K562 (cell line): ENCODE results near the gene MTMR12. TPM values are rescaled to one million over a fixed set of nuclear protein-coding genes. Genes with fewer than 3 reads are reported as not detected.

Experiments used
- ATAC-seq: fragments of 200-7000 bp; cut with Tn5 transposase; 3 replicates; pipeline ENCODE4 v1.9.1; 2020; ENCODE audit warnings: moderate library complexity
- BruUV-seq: library from RNA; stranded (reverse); fragments of 400-500 nt; replicated peaks from 2 replicates; lab custom pipeline; 2021; lab: Mats Ljungman, UMichigan
- CTCF ChIA-PET: fragments of 300-600 bp; formaldehyde crosslinking; extraction: SDS; loops from one replicate; lab custom pipeline; 2021; ENCODE audit warnings: low intra/inter-chr PET ratio; lab: Yijun Ruan, JAX
- POLR2A ChIA-PET: fragments of 300-600, 350-650 bp; sonication (Branson Sonifier 250); formaldehyde crosslinking; extraction: SDS; loops from one replicate; lab custom pipeline; 2021; ENCODE audit warnings: antibody characterized with exemption, inconsistent platforms; lab: Yijun Ruan, JAX
- DNase-seq, 4 experiments: peaks; one replicate each; pipeline versions ENCODE4 v3.0.0 to v3.0.0-alpha.2; 2011 to 2018; ENCODE audit warnings: low spot score in 3 of 4, mixed read lengths in 3 of 4; ENCODE audit errors: extremely low read depth in 1 of 4
- FAIRE-seq: peaks from 2 replicates; lab custom pipeline; 2011; peaks lifted over from hg19 to GRCh38; lab: Jason Lieb, UNC
- H2AFZ ChIP-seq: 2 replicates; pipeline ENCODE4 v1.6.0; 2011; ENCODE audit warnings: low read depth, low read length, control low read depth, inconsistent platforms
- H3K27ac ChIP-seq: fragments of 200-600 bp; 3 replicates; pipeline ENCODE4 v1.8.0; 2011; ENCODE audit warnings: low read depth, mild to moderate bottlenecking, control low read depth, inconsistent platforms, low read length, moderate library complexity, mixed read lengths; ENCODE audit errors: extremely low read depth
- H3K27me3 ChIP-seq, 2 experiments: fragments of 300-600 bp in 1 of 2; 2 replicates in 1 of 2; 3 replicates in 1 of 2; pipeline versions ENCODE4 v1.6.0 to v1.8.0; 2011; ENCODE audit warnings: inconsistent platforms in 2 of 2, low read length in 2 of 2, mild to moderate bottlenecking in 1 of 2, mixed read lengths in 1 of 2, moderate library complexity in 1 of 2; ENCODE audit not compliant: control insufficient read depth in 2 of 2, insufficient read depth in 2 of 2
- H3K36me3 ChIP-seq: fragments of 300-600 bp; 3 replicates; pipeline ENCODE4 v1.8.0; 2011; ENCODE audit warnings: mild to moderate bottlenecking, low read length, inconsistent platforms; ENCODE audit not compliant: control insufficient read depth, insufficient read depth
- H3K4me1 ChIP-seq, 2 experiments: fragments of 200-600 bp in 1 of 2; replicated peaks in 1 of 2; 2 replicates in 1 of 2; 3 replicates in 1 of 2; pipeline versions ENCODE4 v1.5.1 to v1.8.0; 2011; ENCODE audit warnings: inconsistent platforms in 2 of 2, low read length in 2 of 2, mild to moderate bottlenecking in 1 of 2, mixed read lengths in 1 of 2, moderate library complexity in 1 of 2; ENCODE audit not compliant: control insufficient read depth in 2 of 2, insufficient read depth in 2 of 2
- H3K4me2 ChIP-seq: 2 replicates; pipeline ENCODE4 v1.6.1; 2011; ENCODE audit warnings: low read length, control low read depth, inconsistent platforms, mixed read lengths; ENCODE audit not compliant: insufficient read depth
- H3K4me3 ChIP-seq: fragments of 200-600 bp; sonication (generic), shearing (Covaris generic); 2 replicates; pipeline ENCODE4 v1.5.1; 2016; ENCODE audit warnings: control low read depth, inconsistent platforms
- H3K79me2 ChIP-seq: fragments of 200-600 bp; 3 replicates; pipeline ENCODE4 v1.8.0; 2011; ENCODE audit warnings: low read length, inconsistent platforms; ENCODE audit not compliant: control insufficient read depth, insufficient read depth
- H3K9ac ChIP-seq, 2 experiments: 2 replicates each; pipeline versions ENCODE4 v1.6.0 to v1.6.1; 2011; ENCODE audit warnings: low read depth in 2 of 2, low read length in 2 of 2, control low read depth in 1 of 2, inconsistent platforms in 1 of 2, mild to moderate bottlenecking in 1 of 2, mixed read lengths in 1 of 2; ENCODE audit not compliant: insufficient read depth in 1 of 2
- H3K9me1 ChIP-seq: one replicate; pipeline ENCODE4 v1.6.0; 2011; ENCODE audit warnings: inconsistent platforms, mild to moderate bottlenecking, low read length, moderate library complexity; ENCODE audit not compliant: control insufficient read depth, insufficient read depth
- H3K9me3 ChIP-seq: replicated peaks from 2 replicates; pipeline ENCODE4 v1.5.1; 2011; ENCODE audit warnings: low read depth, low read length, inconsistent platforms; ENCODE audit not compliant: control insufficient read depth, insufficient read depth
- H4K20me1 ChIP-seq: replicated peaks from 2 replicates; pipeline ENCODE4 v1.6.1; 2011; ENCODE audit warnings: low read length, inconsistent platforms, mixed read lengths; ENCODE audit not compliant: control insufficient read depth, insufficient read depth
- BRCA1 ChIP-seq, 2 experiments: fragments of 450-650 bp in 1 of 2; sonication (generic) in 1 of 2; formaldehyde crosslinking in 1 of 2; IDR thresholded peaks; 2 replicates each; pipeline versions ENCODE4 v1.5.0 to v1.6.1; 2017 to 2020; ENCODE audit warnings: mild to moderate bottlenecking in 1 of 2, missing genetic modification reagents in 1 of 2
- HMG20A ChIP-seq: fragments of 450-650 bp; formaldehyde crosslinking; conservative IDR thresholded peaks from 2 replicates; pipeline ENCODE4 v1.4.0; 2020; ENCODE audit warnings: mild to moderate bottlenecking, mixed read lengths
- KLF10 ChIP-seq: fragments of 250-450 bp; sonication (Bioruptor Pico); IDR thresholded peaks from 2 replicates; pipeline ENCODE4 v1.6.1; 2021; ENCODE audit warnings: matching md5 sums
- NONO ChIP-seq, 2 experiments: fragments of 200-400 bp in 1 of 2; fragments of 450-650 bp in 1 of 2; formaldehyde crosslinking in 1 of 2; IDR thresholded peaks; 2 replicates each; pipeline ENCODE4 v1.6.1; 2017; ENCODE audit warnings: low read depth in 2 of 2, mild to moderate bottlenecking in 2 of 2, moderate library complexity in 2 of 2, low read length in 1 of 2
- ZBTB2 ChIP-seq: fragments of 450-650 bp; IDR thresholded peaks from 2 replicates; pipeline ENCODE4 v1.6.1; 2016; ENCODE audit warnings: antibody characterized with exemption
- ZNF140 ChIP-seq: fragments of 250-450 bp; sonication (Bioruptor Pico); IDR thresholded peaks from 2 replicates; pipeline ENCODE4 v1.8.0; 2021; ENCODE audit warnings: moderate library complexity, mild to moderate bottlenecking, inconsistent platforms
- ZNF785 ChIP-seq: fragments of 250-450 bp; sonication (Bioruptor Pico); IDR thresholded peaks from 2 replicates; pipeline ENCODE4 v1.4.0; 2020; ENCODE audit warnings: mild to moderate bottlenecking
- WGBS: fragments of 100-300 bp; shearing (Covaris generic); methylation state at CpG from one replicate; pipeline ENCODE4 v1.1.6; 2016; ENCODE audit warnings: low coverage, mixed read lengths; ENCODE audit not compliant: insufficient coverage; ENCODE audit errors: missing lambda C conversion rate; 5-methylcytosine and 5-hydroxymethylcytosine counted together
- in situ Hi-C: fragments of 300-500 bp; cut with MboI; formaldehyde crosslinking; loops from 4 replicates; pipeline ENCODE4 v1.15.0; 2018; ENCODE audit warnings: inconsistent platforms, mixed read lengths
- intact Hi-C: fragments of 100-400 bp; cut with micrococcal nuclease; formaldehyde crosslinking; loops from 2 replicates; pipeline ENCODE4 v1.14.2; 2022
- polyA plus RNA-seq, 8 experiments: library from polyadenylated mRNA; depleted of rRNA in 4 of 8; stranded (reverse) in 5 of 8; unstranded in 3 of 8; fragments of >200 nt; fragmentation: Nextera tagmentation in 2 of 8; fragmentation: Illumina TruSeq in 1 of 8; extraction: Ambion mirVana in 2 of 8; extraction: Trizol in 1 of 8; gene quantifications; 2 replicates each; pipeline versions ENCODE4 v1.2.1 to v1.2.3, GENCODE V29; 2011 to 2014; ENCODE audit warnings: inconsistent platforms in 1 of 8, missing spikeins in 1 of 8
- total RNA-seq, 7 experiments: library from RNA; depleted of rRNA in 6 of 7; stranded (reverse); fragments of >200 nt in 6 of 7; fragmentation: Illumina TruSeq in 2 of 7; extraction: Trizol in 2 of 7; gene quantifications; 2 replicates each; pipeline versions ENCODE4 v1.2.1 to v1.2.3, GENCODE V29; 2011 to 2021; ENCODE audit warnings: low replicate concordance in 1 of 7
- TF ChIP-seq, protein P1 (sequence below): fragments of 450-650 bp; IDR thresholded peaks from 2 replicates; pipeline ENCODE4 v1.6.1; 2018; ENCODE audit not compliant: partially characterized antibody

MTMR12 gene
- total and polyA plus RNA-seq, 9 of the 15 experiments (the other 6 are each of a cell fraction or from before 2014, with no cell fraction given), result 4.0 to 28.7 (median 17.1) TPM

- H3K27ac ChIP-seq, result no peak overlapping the region
- peaks cover 48% of the 10 kb centered on the region; the same call in 2 of the 3 replicates for H3K36me3 ChIP-seq
- no peak overlapping the region for H2AFZ ChIP-seq
- no peaks in the 10 kb centered on the region for H3K9me1 ChIP-seq
- H3K9ac ChIP-seq, result no peak overlapping the region
- no peaks in the 10 kb centered on the region for H3K79me2 ChIP-seq
- DNase-seq, result no peak
- H3K4me1 ChIP-seq, result peaks cover 0 to 4% of the 10 kb centered on the region in 2 experiments; a peak in 1 of 5 replicates
- H3K4me2 ChIP-seq, result no peak overlapping the region
- ChIA-PET POLR2A (interaction anchor here (0.6 to 1.3 kb wide), 4 partner anchors 10 to 381 kb away, joined by 3 to 5 read pairs (median 3); no protein-coding TSS in a partner anchor), CTCF (interaction anchor here (0.6 to 2.6 kb wide), 2 partner anchors 90 to 382 kb away, joined by 3 to 14 read pairs; no protein-coding TSS in a partner anchor)
- intact Hi-C loops (no loop called here), in situ Hi-C loops (no loop called here)
- BruUV-seq, result no TSS peak
- H3K4me3 ChIP-seq, result no peak overlapping the region
- no peaks in the 10 kb centered on the region for H3K27me3 ChIP-seq
- ATAC-seq, result no peak
- no peaks in the 10 kb centered on the region for H4K20me1 ChIP-seq
- 73% methylated on average over 5 of the region's 6 CpGs for WGBS
- H3K9me3 ChIP-seq, result no peaks in the 10 kb centered on the region
- FAIRE-seq, result no peak
- no peak for TF ChIP-seq NONO (IDR thresholded peaks at IDR 0.05; ENCODE audit: low read depth in 2 of 2, low read length in 1 of 2)
- TF ChIP-seq ZNF140 (CRISPR knock-in tag), result no peak
- TF ChIP-seq, protein P1, sequence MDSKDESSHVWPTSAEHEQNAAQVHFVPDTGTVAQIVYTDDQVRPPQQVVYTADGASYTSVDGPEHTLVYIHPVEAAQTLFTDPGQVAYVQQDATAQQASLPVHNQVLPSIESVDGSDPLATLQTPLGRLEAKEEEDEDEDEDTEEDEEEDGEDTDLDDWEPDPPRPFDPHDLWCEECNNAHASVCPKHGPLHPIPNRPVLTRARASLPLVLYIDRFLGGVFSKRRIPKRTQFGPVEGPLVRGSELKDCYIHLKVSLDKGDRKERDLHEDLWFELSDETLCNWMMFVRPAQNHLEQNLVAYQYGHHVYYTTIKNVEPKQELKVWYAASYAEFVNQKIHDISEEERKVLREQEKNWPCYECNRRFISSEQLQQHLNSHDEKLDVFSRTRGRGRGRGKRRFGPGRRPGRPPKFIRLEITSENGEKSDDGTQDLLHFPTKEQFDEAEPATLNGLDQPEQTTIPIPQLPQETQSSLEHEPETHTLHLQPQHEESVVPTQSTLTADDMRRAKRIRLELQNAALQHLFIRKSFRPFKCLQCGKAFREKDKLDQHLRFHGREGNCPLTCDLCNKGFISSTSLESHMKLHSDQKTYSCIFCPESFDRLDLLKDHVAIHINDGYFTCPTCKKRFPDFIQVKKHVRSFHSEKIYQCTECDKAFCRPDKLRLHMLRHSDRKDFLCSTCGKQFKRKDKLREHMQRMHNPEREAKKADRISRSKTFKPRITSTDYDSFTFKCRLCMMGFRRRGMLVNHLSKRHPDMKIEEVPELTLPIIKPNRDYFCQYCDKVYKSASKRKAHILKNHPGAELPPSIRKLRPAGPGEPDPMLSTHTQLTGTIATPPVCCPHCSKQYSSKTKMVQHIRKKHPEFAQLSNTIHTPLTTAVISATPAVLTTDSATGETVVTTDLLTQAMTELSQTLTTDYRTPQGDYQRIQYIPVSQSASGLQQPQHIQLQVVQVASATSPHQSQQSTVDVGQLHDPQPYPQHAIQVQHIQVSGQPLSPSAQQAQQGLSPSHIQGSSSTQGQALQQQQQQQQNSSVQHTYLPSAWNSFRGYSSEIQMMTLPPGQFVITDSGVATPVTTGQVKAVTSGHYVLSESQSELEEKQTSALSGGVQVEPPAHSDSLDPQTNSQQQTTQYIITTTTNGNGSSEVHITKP, result no peak
- no peak for TF ChIP-seq HMG20A (CRISPR knock-in tag)
- no peak for TF ChIP-seq BRCA1 (IDR thresholded peaks at IDR 0.05)
- no peak for TF ChIP-seq BRCA1 (CRISPR knock-in tag; IDR thresholded peaks at IDR 0.05)
- TF ChIP-seq KLF10 (CRISPR knock-in tag), result no peak
- TF ChIP-seq ZNF785, result no peak
- no peak for TF ChIP-seq ZBTB2
Measured at GRCh38 chr5:32231241-32231640, 81.5 kb downstream of the MTMR12 start.
